Heart left ventricle (tissue), 16 donors: ENCODE data around the gene C15orf40. TPM values are rescaled to one million over a fixed set of nuclear protein-coding genes. Genes with fewer than 3 reads are reported as not detected.

Experiments used
- ATAC-seq, 4 donors: fragments of 200-7000 bp; cut with Tn5 transposase; one replicate each; pipeline ENCODE4 v1.9.1; 2020 to 2022; ENCODE audit warnings: moderate library complexity in 4 of 4, mild to moderate bottlenecking in 3 of 4, moderate number of reproducible peaks in 1 of 4
- DNase-seq, 5 donors: peaks; one replicate each; pipeline ENCODE4 v3.0.0-alpha.2; 2020
- H3K27ac ChIP-seq, 12 donors: fragments of 200-600 bp; sonication (generic) in 4 of 12; one replicate each; pipeline versions ENCODE4 v1.5.0 to v1.8.0; 2016 to 2022; ENCODE audit warnings: mild to moderate bottlenecking in 2 of 12
- H3K27me3 ChIP-seq, 9 donors: fragments of 200-600 bp; sonication (generic) in 2 of 9; one replicate each; pipeline versions ENCODE4 v1.5.1 to v1.8.0; 2016 to 2022; ENCODE audit warnings: mild to moderate bottlenecking in 3 of 9
- H3K36me3 ChIP-seq, 9 donors: fragments of 200-600 bp; sonication (generic) in 2 of 9; one replicate each; pipeline versions ENCODE4 v1.5.0 to v1.8.0; 2018 to 2022; ENCODE audit warnings: mild to moderate bottlenecking in 2 of 9
- H3K4me1 ChIP-seq, 12 donors: fragments of 200-600 bp; sonication (generic) in 4 of 12; one replicate each; pipeline versions ENCODE4 v1.5.0 to v1.8.0; 2016 to 2022; ENCODE audit warnings: mild to moderate bottlenecking in 3 of 12
- H3K4me3 ChIP-seq, 12 donors: fragments of 200-600 bp; sonication (generic) in 4 of 12; one replicate each; pipeline versions ENCODE4 v1.5.0 to v1.8.0; 2017 to 2022; ENCODE audit warnings: mild to moderate bottlenecking in 9 of 12, moderate library complexity in 4 of 12
- H3K9me3 ChIP-seq, 12 donors: fragments of 200-600 bp; sonication (generic) in 4 of 12; one replicate each; pipeline versions ENCODE4 v1.5.0 to v1.8.0; 2016 to 2022; ENCODE audit warnings: mild to moderate bottlenecking in 1 of 12
- POLR2A ChIP-seq, 2 donors: fragments of 450-650 bp; IDR thresholded peaks; one replicate each; pipeline ENCODE4 v1.6.1; 2017; ENCODE audit warnings: antibody characterized with exemption in 2 of 2, mild to moderate bottlenecking in 2 of 2, moderate library complexity in 2 of 2
- WGBS, 4 donors: extraction: QIAGEN DNeasy Blood & Tissue Kit in 2 of 4; methylation state at CpG; one replicate each; pipeline versions ENCODE4 v1.1.5 to v1.1.7; 2013 to 2018; 5-methylcytosine and 5-hydroxymethylcytosine counted together
- intact Hi-C, 10 donors: fragments of 100-400 bp; cut with DNase I; formaldehyde crosslinking; loops; one replicate each; pipeline versions ENCODE4 v1.11.1 to v1.14.2; 2022
- long read RNA-seq, 3 donors: library from polyadenylated mRNA; unstranded; transcript quantifications; one replicate each; pipeline ENCODE4 v2.0.0, GENCODE V29; 2020 to 2021
- polyA plus RNA-seq, 2 donors: library from polyadenylated mRNA; stranded (reverse); fragments of 200-250 nt; gene quantifications; one replicate each; pipeline ENCODE4 v1.2.3, GENCODE V29; 2013
- total RNA-seq, 9 donors: library from RNA; depleted of rRNA in 2 of 9; stranded (reverse); fragments of >200 nt in 2 of 9; fragmentation: NEBNext Ultra II Directional in 3 of 9; extraction: Animal tissue kit (Norgen Biotek cat#: 25700) in 3 of 9; gene quantifications; one replicate each; pipeline versions ENCODE4 v1.1.0 to v1.2.4, GENCODE V29; 2016 to 2023
- TF ChIP-seq, protein P1 (sequence below), 12 donors: fragments of 200-600 bp; sonication (generic) in 4 of 12; IDR thresholded peaks; one replicate each; pipeline versions ENCODE4 v1.5.0 to v1.8.0; 2018 to 2022; ENCODE audit warnings: antibody characterized with exemption in 12 of 12, mild to moderate bottlenecking in 5 of 12
- donor health status: ischemic (EF 13 %, LVEDD 7.1; RV severe dilation, severe dysfunction).
- donor health status: healthy with polysubstance abuse.
- donor health status: DM: no; HTN: yes; CAD: no.
- donor health status: DM: no; HTN: no; CAD: no.
- donor health status: ischemic (EF 25% LVEDD 6.9; RV normal size, moderate dysfunction).
- donor health status: ischemic (EF 25% LVEDD 5.7; RV mildly dilated, moderate dysfunction).
- donor health status: healthy.
- donor health status: DM: yes; HTN: yes; CAD: no.
- donor health status: ischemic (EF 35%, LVEDD 5.7; RV mildly dilated, moderate dysfunction).
- donor health status: nonischemic (EF 11% LVEDD 7.7; RV severe dilation, severe dysfunction).
- donor health status: DM: yes; HTN: yes; CAD: no.
- donor health status: PGD.
- donor health status: ischemic (EF 29% LVEDD 5.4; RV normal size, mild dysfunction).
- donor health status: nonischemic (EF 23%, LVEDD 6.1; RV moderate dilation, normal function).

Gene C15orf40
- total RNA-seq, result 10 to 100 TPM in 5 of 9 donors, 1 to 10 TPM in 4; 6.0 to 17.0 (median 10.5) TPM
- 1 to 10 TPM; 6.7 to 9.2 TPM for polyA plus RNA-seq
- long read RNA-seq, donor 1, full-length matches to known transcripts, result 10 of 16 reads
- long read RNA-seq, donor 1, partial matches to known transcripts, result 0 of 16 reads
- long read RNA-seq, donor 1, other reads (novel, unspliced or antisense), result 6 of 16 reads
- long read RNA-seq, donor 2, full-length matches to known transcripts, result 11 of 15 reads
- long read RNA-seq, donor 2, partial matches to known transcripts, result 0 of 15 reads
- long read RNA-seq, donor 2, other reads (novel, unspliced or antisense), result 4 of 15 reads
- long read RNA-seq, donor 3, full-length matches to known transcripts, result 5 of 8 reads
- long read RNA-seq, donor 3, partial matches to known transcripts, result 0 of 8 reads
- long read RNA-seq, donor 3, other reads (novel, unspliced or antisense), result 3 of 8 reads

GRCh38 chr15:83011271-83012075, at the start of gene C15orf40:
Gene C15orf40, minus strand, starts transcription at chr15:83011639. Its CDS starts 32 bp downstream, at chr15:83011607.
- DNase-seq (peak; percentile 91 to 95 (median 94)), ATAC-seq (peak; percentile 96 to 99 (median 98))
- intact Hi-C loops, result loop anchor here (1.0 to 10.0 kb wide), 9 partner anchors 53 to 477 kb away; partner anchors contain the start of genes HDGFL3 (in 10 of the 10), BTBD1 (in 8 of the 10) and TM6SF1 (in 1 of the 10)
- Histone ChIP-seq H3K4me1 (peaks cover 0 to 31% (median 21%) of the 10 kb centered on the region in 12 donors), H3K36me3 (peaks cover 0 to 53% (median 44%) of the 10 kb centered on the region in 9 donors), H3K4me3 (peak within 1 kb of the TSS; percentile 67 to 100 (median 89)), H3K9me3 (no peaks in the 10 kb centered on the region), H3K27me3 (no peaks in the 10 kb centered on the region), H3K27ac (peak within 1 kb of the TSS; percentile 14 to 90 (median 82))
- 1 to 12% (median 3%) methylated on average over 20 to 64 of the region's 64 CpGs for WGBS, 4 donors
- TF ChIP-seq POLR2A (IDR thresholded peaks at IDR 0.05), result peak in 1 of 2 donors; percentile 71
- TF ChIP-seq, protein P1, sequence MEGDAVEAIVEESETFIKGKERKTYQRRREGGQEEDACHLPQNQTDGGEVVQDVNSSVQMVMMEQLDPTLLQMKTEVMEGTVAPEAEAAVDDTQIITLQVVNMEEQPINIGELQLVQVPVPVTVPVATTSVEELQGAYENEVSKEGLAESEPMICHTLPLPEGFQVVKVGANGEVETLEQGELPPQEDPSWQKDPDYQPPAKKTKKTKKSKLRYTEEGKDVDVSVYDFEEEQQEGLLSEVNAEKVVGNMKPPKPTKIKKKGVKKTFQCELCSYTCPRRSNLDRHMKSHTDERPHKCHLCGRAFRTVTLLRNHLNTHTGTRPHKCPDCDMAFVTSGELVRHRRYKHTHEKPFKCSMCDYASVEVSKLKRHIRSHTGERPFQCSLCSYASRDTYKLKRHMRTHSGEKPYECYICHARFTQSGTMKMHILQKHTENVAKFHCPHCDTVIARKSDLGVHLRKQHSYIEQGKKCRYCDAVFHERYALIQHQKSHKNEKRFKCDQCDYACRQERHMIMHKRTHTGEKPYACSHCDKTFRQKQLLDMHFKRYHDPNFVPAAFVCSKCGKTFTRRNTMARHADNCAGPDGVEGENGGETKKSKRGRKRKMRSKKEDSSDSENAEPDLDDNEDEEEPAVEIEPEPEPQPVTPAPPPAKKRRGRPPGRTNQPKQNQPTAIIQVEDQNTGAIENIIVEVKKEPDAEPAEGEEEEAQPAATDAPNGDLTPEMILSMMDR (IDR thresholded peaks at IDR 0.05), result peak; percentile 41 to 87 (median 70)

- 34 to 36% (median 34%) methylated on average over 7 of the region's 7 CpGs for WGBS, 4 donors
- DNase-seq (peak in 4 of 5 donors; percentile 30 to 44 (median 39)), ATAC-seq (peak; percentile 68 to 87 (median 74))
- H3K27me3 ChIP-seq, result no peaks in the 10 kb centered on the region
- H3K4me1 ChIP-seq, result peaks cover 0 to 51% (median 36%) of the 10 kb centered on the region in 12 donors
- peaks cover 0 to 49% (median 33%) of the 10 kb centered on the region in 9 donors for H3K36me3 ChIP-seq
- no peaks in the 10 kb centered on the region for H3K9me3 ChIP-seq
- peak overlapping the region in 1 of 12 donors; percentile 11 for H3K4me3 ChIP-seq
- peak overlapping the region in 8 of 12 donors; percentile 12 to 59 (median 34) for H3K27ac ChIP-seq
- TF ChIP-seq, protein P1 (IDR thresholded peaks at IDR 0.05), result no peak
- no peak for TF ChIP-seq POLR2A (IDR thresholded peaks at IDR 0.05)
- intact Hi-C loops, result no loop called here
Measured at GRCh38 chr15:83057696-83058376, 46.4 kb upstream of the C15orf40 start.

GRCh38 chr15:83057002-83057401, 45.6 kb upstream of the C15orf40 start:
- no peak for ATAC-seq

More at GRCh38 chr15:83057002-83057401, 45.6 kb upstream of the C15orf40 start:
- intact Hi-C loops, result no loop called here
- no peak for DNase-seq
- WGBS, 4 donors, result 57 to 81% (median 68%) methylated on average over 1 of the region's 1 CpG
- TF ChIP-seq, protein P1 (IDR thresholded peaks at IDR 0.05), result no peak
- no peak for TF ChIP-seq POLR2A (IDR thresholded peaks at IDR 0.05)
- Histone ChIP-seq H3K27me3 (no peaks in the 10 kb centered on the region), H3K27ac (peak overlapping the region in 1 of 12 donors; percentile 59), H3K4me3 (no peak overlapping the region), H3K9me3 (no peaks in the 10 kb centered on the region), H3K4me1 (peaks cover 0 to 42% (median 29%) of the 10 kb centered on the region in 12 donors), H3K36me3 (peaks cover 0 to 54% (median 36%) of the 10 kb centered on the region in 9 donors)
